ENCODE data around the gene LIG3. TPM values are rescaled to one million over a fixed set of nuclear protein-coding genes. Genes with fewer than 3 reads are reported as not detected.

LIG3 gene
- total and polyA plus RNA-seq, 2 experiments from 2014 or later = 16.4 to 119 TPM

DNA sequence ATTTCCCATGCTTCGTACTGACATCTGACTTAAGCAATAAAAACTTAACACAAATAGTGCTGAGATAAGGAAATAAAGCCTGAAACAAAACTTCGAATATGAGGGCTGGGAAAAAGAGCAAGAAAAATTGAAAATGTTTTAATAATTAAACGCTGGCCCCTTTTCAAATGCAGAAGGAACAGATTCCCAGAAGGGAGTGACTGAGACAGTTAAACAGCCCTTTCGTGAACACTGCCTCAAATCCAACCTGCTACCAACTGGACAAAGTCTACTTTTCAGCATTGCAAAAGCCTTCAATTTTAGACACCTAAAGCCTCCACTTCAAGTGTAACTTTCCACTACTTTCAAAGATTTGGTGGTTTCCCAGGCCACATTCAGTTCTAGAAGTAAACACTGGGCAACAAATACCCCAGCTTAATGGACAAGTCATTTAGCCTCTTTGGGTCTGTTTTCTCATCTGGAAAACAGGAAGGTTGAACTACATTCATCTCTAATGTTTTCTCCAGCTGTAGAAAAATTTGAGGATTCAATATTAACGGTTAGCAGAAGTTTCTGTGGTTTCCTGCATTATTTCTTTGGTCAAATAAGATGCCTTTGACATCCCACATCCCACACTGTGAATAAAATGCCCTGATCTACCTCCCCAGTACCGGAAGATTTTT lies 71.4 kb downstream of the LIG3 start (continued):
- TF ChIP-seq POLR2AphosphoS5 (IDR thresholded peaks at IDR 0.05; ENCODE audit: low read depth) (no peak), NANOG (IDR thresholded peaks at IDR 0.05; ENCODE audit: borderline replicate concordance) (no peak)
- TF ChIP-seq, protein P1, sequence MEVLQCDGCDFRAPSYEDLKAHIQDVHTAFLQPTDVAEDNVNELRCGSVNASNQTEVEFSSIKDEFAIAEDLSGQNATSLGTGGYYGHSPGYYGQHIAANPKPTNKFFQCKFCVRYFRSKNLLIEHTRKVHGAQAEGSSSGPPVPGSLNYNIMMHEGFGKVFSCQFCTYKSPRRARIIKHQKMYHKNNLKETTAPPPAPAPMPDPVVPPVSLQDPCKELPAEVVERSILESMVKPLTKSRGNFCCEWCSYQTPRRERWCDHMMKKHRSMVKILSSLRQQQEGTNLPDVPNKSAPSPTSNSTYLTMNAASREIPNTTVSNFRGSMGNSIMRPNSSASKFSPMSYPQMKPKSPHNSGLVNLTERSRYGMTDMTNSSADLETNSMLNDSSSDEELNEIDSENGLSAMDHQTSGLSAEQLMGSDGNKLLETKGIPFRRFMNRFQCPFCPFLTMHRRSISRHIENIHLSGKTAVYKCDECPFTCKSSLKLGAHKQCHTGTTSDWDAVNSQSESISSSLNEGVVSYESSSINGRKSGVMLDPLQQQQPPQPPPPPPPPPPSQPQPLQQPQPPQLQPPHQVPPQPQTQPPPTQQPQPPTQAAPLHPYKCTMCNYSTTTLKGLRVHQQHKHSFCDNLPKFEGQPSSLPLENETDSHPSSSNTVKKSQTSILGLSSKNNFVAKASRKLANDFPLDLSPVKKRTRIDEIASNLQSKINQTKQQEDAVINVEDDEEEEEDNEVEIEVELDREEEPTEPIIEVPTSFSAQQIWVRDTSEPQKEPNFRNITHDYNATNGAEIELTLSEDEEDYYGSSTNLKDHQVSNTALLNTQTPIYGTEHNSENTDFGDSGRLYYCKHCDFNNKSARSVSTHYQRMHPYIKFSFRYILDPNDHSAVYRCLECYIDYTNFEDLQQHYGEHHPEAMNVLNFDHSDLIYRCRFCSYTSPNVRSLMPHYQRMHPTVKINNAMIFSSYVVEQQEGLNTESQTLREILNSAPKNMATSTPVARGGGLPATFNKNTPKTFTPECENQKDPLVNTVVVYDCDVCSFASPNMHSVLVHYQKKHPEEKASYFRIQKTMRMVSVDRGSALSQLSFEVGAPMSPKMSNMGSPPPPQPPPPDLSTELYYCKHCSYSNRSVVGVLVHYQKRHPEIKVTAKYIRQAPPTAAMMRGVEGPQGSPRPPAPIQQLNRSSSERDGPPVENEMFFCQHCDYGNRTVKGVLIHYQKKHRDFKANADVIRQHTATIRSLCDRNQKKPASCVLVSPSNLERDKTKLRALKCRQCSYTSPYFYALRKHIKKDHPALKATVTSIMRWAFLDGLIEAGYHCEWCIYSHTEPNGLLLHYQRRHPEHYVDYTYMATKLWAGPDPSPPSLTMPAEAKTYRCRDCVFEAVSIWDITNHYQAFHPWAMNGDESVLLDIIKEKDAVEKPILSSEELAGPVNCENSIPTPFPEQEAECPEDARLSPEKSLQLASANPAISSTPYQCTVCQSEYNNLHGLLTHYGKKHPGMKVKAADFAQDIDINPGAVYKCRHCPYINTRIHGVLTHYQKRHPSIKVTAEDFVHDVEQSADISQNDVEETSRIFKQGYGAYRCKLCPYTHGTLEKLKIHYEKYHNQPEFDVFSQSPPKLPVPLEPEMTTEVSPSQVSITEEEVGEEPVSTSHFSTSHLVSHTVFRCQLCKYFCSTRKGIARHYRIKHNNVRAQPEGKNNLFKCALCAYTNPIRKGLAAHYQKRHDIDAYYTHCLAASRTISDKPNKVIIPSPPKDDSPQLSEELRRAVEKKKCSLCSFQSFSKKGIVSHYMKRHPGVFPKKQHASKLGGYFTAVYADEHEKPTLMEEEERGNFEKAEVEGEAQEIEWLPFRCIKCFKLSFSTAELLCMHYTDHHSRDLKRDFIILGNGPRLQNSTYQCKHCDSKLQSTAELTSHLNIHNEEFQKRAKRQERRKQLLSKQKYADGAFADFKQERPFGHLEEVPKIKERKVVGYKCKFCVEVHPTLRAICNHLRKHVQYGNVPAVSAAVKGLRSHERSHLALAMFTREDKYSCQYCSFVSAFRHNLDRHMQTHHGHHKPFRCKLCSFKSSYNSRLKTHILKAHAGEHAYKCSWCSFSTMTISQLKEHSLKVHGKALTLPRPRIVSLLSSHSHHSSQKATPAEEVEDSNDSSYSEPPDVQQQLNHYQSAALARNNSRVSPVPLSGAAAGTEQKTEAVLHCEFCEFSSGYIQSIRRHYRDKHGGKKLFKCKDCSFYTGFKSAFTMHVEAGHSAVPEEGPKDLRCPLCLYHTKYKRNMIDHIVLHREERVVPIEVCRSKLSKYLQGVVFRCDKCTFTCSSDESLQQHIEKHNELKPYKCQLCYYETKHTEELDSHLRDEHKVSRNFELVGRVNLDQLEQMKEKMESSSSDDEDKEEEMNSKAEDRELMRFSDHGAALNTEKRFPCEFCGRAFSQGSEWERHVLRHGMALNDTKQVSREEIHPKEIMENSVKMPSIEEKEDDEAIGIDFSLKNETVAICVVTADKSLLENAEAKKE (CRISPR knock-in tag; IDR thresholded peaks at IDR 0.05) = no peak

GRCh38 chr17:35052241-35052610 lies 71.9 kb downstream of the LIG3 start:
- no peaks in the 10 kb centered on the region for H3K9me2 ChIP-seq (ENCODE audit: insufficient read depth)
- H3K36me3 ChIP-seq (ENCODE audit: insufficient read depth) = no peaks in the 10 kb centered on the region; the same call in 1 of the 2 replicates
- Mint-ChIP-seq H3K4me1 (peaks cover 24% of the 10 kb centered on the region), H3K27ac (no peak overlapping the region), H3K27me3 (ENCODE audit: insufficient read depth, low read depth, poor library complexity) (no peaks in the 10 kb centered on the region), H3K9me3 (no peaks in the 10 kb centered on the region), H3K4me3 (no peak overlapping the region), H3K36me3 (ENCODE audit: low read depth) (0 out of 3 replicates have a peak, but pooled peaks cover 3% of the 10 kb centered on the region)
- H3K79me2 ChIP-seq (replicated peaks; ENCODE audit: insufficient read depth) = no peaks in the 10 kb centered on the region
- ATAC-seq (no peak), DNase-seq (ENCODE audit: low spot score) (no peak)
- no peak overlapping the region for H3K4me2 ChIP-seq
- TF ChIP-seq, protein P2, sequence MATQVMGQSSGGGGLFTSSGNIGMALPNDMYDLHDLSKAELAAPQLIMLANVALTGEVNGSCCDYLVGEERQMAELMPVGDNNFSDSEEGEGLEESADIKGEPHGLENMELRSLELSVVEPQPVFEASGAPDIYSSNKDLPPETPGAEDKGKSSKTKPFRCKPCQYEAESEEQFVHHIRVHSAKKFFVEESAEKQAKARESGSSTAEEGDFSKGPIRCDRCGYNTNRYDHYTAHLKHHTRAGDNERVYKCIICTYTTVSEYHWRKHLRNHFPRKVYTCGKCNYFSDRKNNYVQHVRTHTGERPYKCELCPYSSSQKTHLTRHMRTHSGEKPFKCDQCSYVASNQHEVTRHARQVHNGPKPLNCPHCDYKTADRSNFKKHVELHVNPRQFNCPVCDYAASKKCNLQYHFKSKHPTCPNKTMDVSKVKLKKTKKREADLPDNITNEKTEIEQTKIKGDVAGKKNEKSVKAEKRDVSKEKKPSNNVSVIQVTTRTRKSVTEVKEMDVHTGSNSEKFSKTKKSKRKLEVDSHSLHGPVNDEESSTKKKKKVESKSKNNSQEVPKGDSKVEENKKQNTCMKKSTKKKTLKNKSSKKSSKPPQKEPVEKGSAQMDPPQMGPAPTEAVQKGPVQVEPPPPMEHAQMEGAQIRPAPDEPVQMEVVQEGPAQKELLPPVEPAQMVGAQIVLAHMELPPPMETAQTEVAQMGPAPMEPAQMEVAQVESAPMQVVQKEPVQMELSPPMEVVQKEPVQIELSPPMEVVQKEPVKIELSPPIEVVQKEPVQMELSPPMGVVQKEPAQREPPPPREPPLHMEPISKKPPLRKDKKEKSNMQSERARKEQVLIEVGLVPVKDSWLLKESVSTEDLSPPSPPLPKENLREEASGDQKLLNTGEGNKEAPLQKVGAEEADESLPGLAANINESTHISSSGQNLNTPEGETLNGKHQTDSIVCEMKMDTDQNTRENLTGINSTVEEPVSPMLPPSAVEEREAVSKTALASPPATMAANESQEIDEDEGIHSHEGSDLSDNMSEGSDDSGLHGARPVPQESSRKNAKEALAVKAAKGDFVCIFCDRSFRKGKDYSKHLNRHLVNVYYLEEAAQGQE (IDR thresholded peaks at IDR 0.05; ENCODE audit: unreplicated experiment) = no peak
- TF ChIP-seq EZH2phosphoT487 (IDR thresholded peaks at IDR 0.05; ENCODE audit: unreplicated experiment) = no peak
- 0 out of 2 replicates have a peak, but pooled peaks cover 3% of the 10 kb centered on the region for H3F3A ChIP-seq (replicated peaks; ENCODE audit: low read depth)
- no peaks in the 10 kb centered on the region for H3K27me3 ChIP-seq (ENCODE audit: insufficient read depth)
- no peaks in the 10 kb centered on the region; the same call in 1 of the 2 replicates for H4K20me1 ChIP-seq (replicated peaks; ENCODE audit: insufficient read depth)
- H3K4me1 ChIP-seq (ENCODE audit: insufficient read depth) = peaks cover 6% of the 10 kb centered on the region
- H3K4me3 ChIP-seq = no peak overlapping the region
- H3K27ac ChIP-seq (ENCODE audit: low read depth) = no peak overlapping the region
- H2AFZ ChIP-seq = no peak overlapping the region
